Upper lobe of left lung (tissue), 6 donors: Measurements from ENCODE around the gene DDX24. TPM values are rescaled to one million over a fixed set of nuclear protein-coding genes. Genes with fewer than 3 reads are reported as not detected.

Experiments used
- ATAC-seq, 2 donors: fragments of 200-7000 bp; cut with Tn5 transposase; one replicate each; pipeline ENCODE4 v1.9.1; 2022; ENCODE audit warnings: mild to moderate bottlenecking in 2 of 2, moderate library complexity in 2 of 2; ENCODE audit not compliant: low FRiP score in 2 of 2
- DNase-seq, 2 donors: peaks; one replicate each; pipeline ENCODE4 v3.0.0-alpha.2; 2019 to 2020
- H3K27ac ChIP-seq, 4 donors: fragments of 200-600 bp; sonication (generic); one replicate each; pipeline ENCODE4 v1.5.1; 2016 to 2019
- H3K27me3 ChIP-seq, 4 donors: fragments of 200-600 bp; sonication (generic); one replicate each; pipeline ENCODE4 v1.5.1; 2017 to 2019
- H3K36me3 ChIP-seq, 4 donors: fragments of 200-600 bp; sonication (generic); one replicate each; pipeline ENCODE4 v1.5.1; 2016 to 2019
- H3K4me1 ChIP-seq, 4 donors: fragments of 200-600 bp; sonication (generic); one replicate each; pipeline ENCODE4 v1.5.1; 2018 to 2019
- H3K4me3 ChIP-seq, 4 donors: fragments of 200-600 bp; sonication (generic); one replicate each; pipeline ENCODE4 v1.5.1; 2017 to 2019; ENCODE audit warnings: mild to moderate bottlenecking in 2 of 4, moderate library complexity in 1 of 4
- H3K9me3 ChIP-seq, 4 donors: fragments of 200-600 bp; sonication (generic); one replicate each; pipeline ENCODE4 v1.5.1; 2018 to 2019
- CTCF ChIP-seq, 6 experiments: fragments of 450-650 bp in 4 of 6; fragments of 200-600 bp in 2 of 6; sonication (generic) in 2 of 6; IDR thresholded peaks; one replicate each; pipeline ENCODE4 v1.5.1; 2016 to 2019; ENCODE audit warnings: antibody characterized with exemption in 6 of 6
- EP300 ChIP-seq, 4 donors: sonication (generic); formaldehyde crosslinking; IDR thresholded peaks; one replicate each; pipeline ENCODE4 v1.5.1; 2017; ENCODE audit warnings: antibody characterized with exemption in 4 of 4, control low read depth in 2 of 4
- POLR2A ChIP-seq, 4 donors: fragments of 450-650 bp; IDR thresholded peaks; one replicate each; pipeline ENCODE4 v1.5.1; 2016 to 2017; ENCODE audit warnings: antibody characterized with exemption in 4 of 4, mild to moderate bottlenecking in 2 of 4
- POLR2AphosphoS5 ChIP-seq, 2 donors: sonication (generic); formaldehyde crosslinking; IDR thresholded peaks; one replicate each; pipeline ENCODE4 v1.5.1; 2017; ENCODE audit warnings: antibody characterized with exemption in 2 of 2
- WGBS, 2 donors: methylation state at CpG; one replicate each; pipeline ENCODE4 v1.1.5; 2017 to 2018; 5-methylcytosine and 5-hydroxymethylcytosine counted together
- total RNA-seq, 6 donors: library from RNA; depleted of rRNA in 4 of 6; stranded (reverse); fragments of >200 nt in 4 of 6; gene quantifications; one replicate each; pipeline versions ENCODE4 v1.1.0 to v1.2.1, GENCODE V29; 2016 to 2021
- donor health status: DM: no; HTN: no; CAD: no; lungs with moderate emphysema.
- donor health status: DM: no; HTN: yes; CAD: no; lungs with severe emphysema.

Gene DDX24
- total RNA-seq, 6 donors from 2014 or later = 124 to 189 (median 154) TPM

- ATAC-seq (no peak), DNase-seq (no peak)
- 65% methylated on average over 9 of the region's 9 CpGs for WGBS, 2 donors
These were observed 29.9 kb downstream of the DDX24 start for GRCh38 chr14:94051115-94051514.

GRCh38 chr14:94050231-94050880 lies 30.6 kb downstream of the DDX24 start:
- H3K4me1 ChIP-seq = peaks cover 0 to 9% (median 5%) of the 10 kb centered on the region in 4 donors
- no peaks in the 10 kb centered on the region for H3K9me3 ChIP-seq
- TF ChIP-seq POLR2A (IDR thresholded peaks at IDR 0.05) (no peak), CTCF (IDR thresholded peaks at IDR 0.05) (no peak), EP300 (IDR thresholded peaks at IDR 0.05) (no peak), POLR2AphosphoS5 (IDR thresholded peaks at IDR 0.05) (no peak)
- 79 to 86% methylated on average over 6 of the region's 6 CpGs for WGBS, 2 donors
- no peak overlapping the region for H3K27ac ChIP-seq
- H3K4me3 ChIP-seq = no peak overlapping the region
- ATAC-seq (peak in 1 of 2 donors; percentile 20), DNase-seq (peak in 1 of 2 donors; percentile 69)
- no peaks in the 10 kb centered on the region for H3K27me3 ChIP-seq
- H3K36me3 ChIP-seq = peaks cover 39 to 98% (median 94%) of the 10 kb centered on the region in 4 donors

More at GRCh38 chr14:94051115-94051514, 29.9 kb downstream of the DDX24 start:
- H3K9me3 ChIP-seq = no peaks in the 10 kb centered on the region
- no peak overlapping the region for H3K4me3 ChIP-seq
- peaks cover 46 to 98% (median 95%) of the 10 kb centered on the region in 4 donors for H3K36me3 ChIP-seq
- no peak for TF ChIP-seq POLR2AphosphoS5 (IDR thresholded peaks at IDR 0.05)
- no peak for TF ChIP-seq EP300 (IDR thresholded peaks at IDR 0.05)
- TF ChIP-seq CTCF (IDR thresholded peaks at IDR 0.05) = peak in 2 of 6 experiments; percentile 7 to 9
- peak overlapping the region in 1 of 4 donors; percentile 13 for H3K27ac ChIP-seq
- H3K4me1 ChIP-seq = peaks cover 0 to 9% (median 5%) of the 10 kb centered on the region in 4 donors
- H3K27me3 ChIP-seq = no peaks in the 10 kb centered on the region

- 90% methylated on average over 2 of the region's 2 CpGs for WGBS, 2 donors
- Histone ChIP-seq H3K4me3 (no peak overlapping the region), H3K9me3 (no peaks in the 10 kb centered on the region), H3K36me3 (peaks cover 36 to 98% (median 94%) of the 10 kb centered on the region in 4 donors), H3K4me1 (peaks cover 0 to 9% (median 5%) of the 10 kb centered on the region in 4 donors), H3K27me3 (no peaks in the 10 kb centered on the region), H3K27ac (no peak overlapping the region)
- TF ChIP-seq CTCF (IDR thresholded peaks at IDR 0.05) (no peak), EP300 (IDR thresholded peaks at IDR 0.05) (no peak), POLR2A (IDR thresholded peaks at IDR 0.05) (no peak), POLR2AphosphoS5 (IDR thresholded peaks at IDR 0.05) (no peak)
- DNase-seq (no peak), ATAC-seq (no peak)
These were observed 31.4 kb downstream of the DDX24 start for GRCh38 chr14:94049625-94050023.

GRCh38 chr14:94048691-94049624 lies 32.0 kb downstream of the DDX24 start:
- H3K4me1 ChIP-seq = peaks cover 0 to 9% (median 5%) of the 10 kb centered on the region in 4 donors
- H3K27ac ChIP-seq = peak overlapping the region in 1 of 4 donors; percentile 8
- H3K4me3 ChIP-seq = no peak overlapping the region
- 68 to 78% methylated on average over 10 of the region's 10 CpGs for WGBS, 2 donors
- no peaks in the 10 kb centered on the region for H3K27me3 ChIP-seq
- DNase-seq = no peak
- no peak for ATAC-seq
- H3K36me3 ChIP-seq = peaks cover 34 to 98% (median 90%) of the 10 kb centered on the region in 4 donors
- TF ChIP-seq EP300 (IDR thresholded peaks at IDR 0.05) (no peak), POLR2A (IDR thresholded peaks at IDR 0.05) (no peak), POLR2AphosphoS5 (IDR thresholded peaks at IDR 0.05) (no peak), CTCF (IDR thresholded peaks at IDR 0.05) (no peak)
- H3K9me3 ChIP-seq = no peaks in the 10 kb centered on the region
